DND-41 (cell line): Measurements from ENCODE around the gene MINDY1.
A peak's percentile ranks its signal among the peaks of the same experiment; 100 is the strongest.

Experiments
- ATAC-seq: fragments of 200-7000 bp; cut with Tn5 transposase; 3 replicates; pipeline ENCODE4 v1.9.1; 2021; ENCODE audit warnings: low read depth; ENCODE audit not compliant: insufficient read depth
- DNase-seq: peaks from one replicate; pipeline ENCODE4 v3.0.0-alpha.2; 2020
- H2AFZ ChIP-seq: 2 replicates; pipeline ENCODE4 v1.6.0; 2012; ENCODE audit warnings: low read depth, low read length
- H3K27ac ChIP-seq: 2 replicates; pipeline ENCODE4 v1.5.1; 2012; ENCODE audit warnings: low read length, inconsistent platforms
- H3K27me3 ChIP-seq: fragments of 200-600 bp; sonication (generic); 2 replicates; pipeline ENCODE4 v1.6.0; 2012; ENCODE audit warnings: low read length, mild to moderate bottlenecking, inconsistent platforms; ENCODE audit not compliant: insufficient read depth, poor library complexity
- H3K36me3 ChIP-seq: 2 replicates; pipeline ENCODE4 v1.5.1; 2012; ENCODE audit warnings: low read length, inconsistent platforms; ENCODE audit not compliant: insufficient read depth
- H3K4me1 ChIP-seq: 2 replicates; pipeline ENCODE4 v1.5.1; 2012; ENCODE audit warnings: mild to moderate bottlenecking, low read length; ENCODE audit not compliant: insufficient read depth
- H3K4me2 ChIP-seq: 2 replicates; pipeline ENCODE4 v1.6.0; 2012; ENCODE audit warnings: mild to moderate bottlenecking, moderate library complexity, low read length, inconsistent platforms; ENCODE audit not compliant: insufficient read depth
- H3K4me3 ChIP-seq, 2 experiments: fragments of 200-600 bp in 1 of 2; shearing (Covaris generic) in 1 of 2; 2 replicates each; pipeline ENCODE4 v1.5.1; 2012 to 2016; ENCODE audit warnings: inconsistent platforms in 2 of 2, low read length in 2 of 2, mild to moderate bottlenecking in 2 of 2, low read depth in 1 of 2, moderate library complexity in 1 of 2
- H3K79me2 ChIP-seq: 2 replicates; pipeline ENCODE4 v1.6.0; 2012; ENCODE audit warnings: low read length, inconsistent platforms; ENCODE audit not compliant: insufficient read depth
- H3K9ac ChIP-seq: 2 replicates; pipeline ENCODE4 v1.6.0; 2012; ENCODE audit warnings: low read depth, mild to moderate bottlenecking, inconsistent platforms, low read length, moderate library complexity
- H3K9me3 ChIP-seq: 2 replicates; pipeline ENCODE4 v1.5.1; 2012; ENCODE audit warnings: low read length, moderate library complexity, mild to moderate bottlenecking, inconsistent platforms; ENCODE audit not compliant: insufficient read depth, severe bottlenecking
- H4K20me1 ChIP-seq: 2 replicates; pipeline ENCODE4 v1.6.0; 2012; ENCODE audit warnings: low read length; ENCODE audit not compliant: insufficient read depth
- EZH2 ChIP-seq: IDR thresholded peaks from 3 replicates; pipeline ENCODE4 v1.6.1; 2012; ENCODE audit warnings: borderline replicate concordance, low read depth, mild to moderate bottlenecking, moderate library complexity, low read length, inconsistent platforms; ENCODE audit not compliant: severe bottlenecking
- TF ChIP-seq, protein P1 (sequence below): IDR thresholded peaks from 2 replicates; pipeline ENCODE4 v1.5.1; 2012; ENCODE audit warnings: borderline replicate concordance, low read length, moderate library complexity, mild to moderate bottlenecking; ENCODE audit not compliant: poor library complexity, severe bottlenecking; ENCODE audit errors: extremely low read depth

MINDY1 gene

GRCh38 chr1:150997126-150997872 is 9.4 kb downstream of the MINDY1 start:
- Histone ChIP-seq H3K9me3 (no peaks in the 10 kb centered on the region), H2AFZ (no peak overlapping the region), H3K4me1 (peaks cover 9% of the 10 kb centered on the region), H3K27me3 (no peaks in the 10 kb centered on the region), H3K4me3 (no peak overlapping the region), H3K36me3 (no peaks in the 10 kb centered on the region; the same call in 1 of the 2 replicates), H3K4me2 (no peak overlapping the region), H4K20me1 (no peaks in the 10 kb centered on the region), H3K9ac (no peak overlapping the region), H3K79me2 (no peaks in the 10 kb centered on the region), H3K27ac (no peak overlapping the region)
- DNase-seq (no peak), ATAC-seq (no peak)
- TF ChIP-seq EZH2: no peak
- TF ChIP-seq, protein P1, sequence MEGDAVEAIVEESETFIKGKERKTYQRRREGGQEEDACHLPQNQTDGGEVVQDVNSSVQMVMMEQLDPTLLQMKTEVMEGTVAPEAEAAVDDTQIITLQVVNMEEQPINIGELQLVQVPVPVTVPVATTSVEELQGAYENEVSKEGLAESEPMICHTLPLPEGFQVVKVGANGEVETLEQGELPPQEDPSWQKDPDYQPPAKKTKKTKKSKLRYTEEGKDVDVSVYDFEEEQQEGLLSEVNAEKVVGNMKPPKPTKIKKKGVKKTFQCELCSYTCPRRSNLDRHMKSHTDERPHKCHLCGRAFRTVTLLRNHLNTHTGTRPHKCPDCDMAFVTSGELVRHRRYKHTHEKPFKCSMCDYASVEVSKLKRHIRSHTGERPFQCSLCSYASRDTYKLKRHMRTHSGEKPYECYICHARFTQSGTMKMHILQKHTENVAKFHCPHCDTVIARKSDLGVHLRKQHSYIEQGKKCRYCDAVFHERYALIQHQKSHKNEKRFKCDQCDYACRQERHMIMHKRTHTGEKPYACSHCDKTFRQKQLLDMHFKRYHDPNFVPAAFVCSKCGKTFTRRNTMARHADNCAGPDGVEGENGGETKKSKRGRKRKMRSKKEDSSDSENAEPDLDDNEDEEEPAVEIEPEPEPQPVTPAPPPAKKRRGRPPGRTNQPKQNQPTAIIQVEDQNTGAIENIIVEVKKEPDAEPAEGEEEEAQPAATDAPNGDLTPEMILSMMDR: no peak

- H3K4me3 ChIP-seq: peak overlapping the region in 1 of 2 experiments; percentile 43; a peak in 1 of 4 replicates
- peak overlapping the region; percentile 66 for H3K4me2 ChIP-seq
- TF ChIP-seq EZH2: no peak
- TF ChIP-seq, protein P1: peak; percentile 74
- peak overlapping the region; percentile 60; the same call in 1 of the 2 replicates for H3K27ac ChIP-seq
- H3K79me2 ChIP-seq: no peaks in the 10 kb centered on the region
- peak; percentile 45 for DNase-seq
- peak overlapping the region; percentile 22; the same call in 1 of the 2 replicates for H3K9ac ChIP-seq
- H3K4me1 ChIP-seq: peaks cover 8% of the 10 kb centered on the region
- H3K27me3 ChIP-seq: no peaks in the 10 kb centered on the region
- peak overlapping the region; percentile 93 for H2AFZ ChIP-seq
- H4K20me1 ChIP-seq: no peaks in the 10 kb centered on the region
- no peaks in the 10 kb centered on the region for H3K9me3 ChIP-seq
- ATAC-seq: peak; percentile 66
- H3K36me3 ChIP-seq: no peaks in the 10 kb centered on the region; the same call in 1 of the 2 replicates
These were observed 10.8 kb downstream of the MINDY1 start for GRCh38 chr1:150995896-150996295.

DNA sequence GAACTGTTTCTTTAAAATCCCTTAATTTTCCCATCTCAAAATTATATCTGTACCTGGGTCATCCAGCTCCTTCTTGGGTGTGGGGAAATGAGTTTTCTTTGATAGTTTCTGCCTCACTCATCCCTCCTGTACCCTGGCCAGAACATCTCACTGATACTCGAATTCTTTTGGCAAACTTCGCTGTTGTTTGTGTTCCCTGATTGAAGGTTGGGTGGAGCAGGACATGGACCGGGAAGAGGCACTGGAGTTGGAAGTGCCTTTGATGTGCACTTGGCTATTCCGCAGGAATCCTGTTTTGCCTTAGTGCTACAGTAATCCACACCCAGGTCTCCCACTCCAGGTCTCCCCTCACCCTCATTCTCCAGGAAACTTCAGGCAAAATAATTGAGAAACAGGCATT is 11.2 kb downstream of the MINDY1 start:
- Histone ChIP-seq H4K20me1 (no peaks in the 10 kb centered on the region), H3K4me1 (peaks cover 8% of the 10 kb centered on the region), H2AFZ (peak overlapping the region; percentile 93), H3K4me2 (peak overlapping the region; percentile 66), H3K27ac (peak overlapping the region; percentile 60; the same call in 1 of the 2 replicates), H3K79me2 (no peaks in the 10 kb centered on the region), H3K27me3 (no peaks in the 10 kb centered on the region), H3K9ac (peak overlapping the region; percentile 22; the same call in 1 of the 2 replicates), H3K4me3 (0 out of 4 replicates have a peak overlapping the region, but pooled peaks of 1 of the 2 experiments have one; percentile 43), H3K9me3 (no peaks in the 10 kb centered on the region), H3K36me3 (no peaks in the 10 kb centered on the region; the same call in 1 of the 2 replicates)
- TF ChIP-seq EZH2: no peak
- TF ChIP-seq, protein P1: no peak
- no peak for DNase-seq
- no peak for ATAC-seq
